SH-SY5Y (cell line): ENCODE measurements around the gene SAMD4B.

Experiments
- GATA2 ChIP-seq: IDR thresholded peaks from 2 replicates; pipeline ENCODE4 v1.6.1; 2011; ENCODE audit warnings: mild to moderate bottlenecking, low read depth, low read length
- GATA3 ChIP-seq: IDR thresholded peaks from 2 replicates; pipeline ENCODE4 v1.6.1; 2011; ENCODE audit warnings: low read depth, mild to moderate bottlenecking, low read length, moderate library complexity

DNA sequence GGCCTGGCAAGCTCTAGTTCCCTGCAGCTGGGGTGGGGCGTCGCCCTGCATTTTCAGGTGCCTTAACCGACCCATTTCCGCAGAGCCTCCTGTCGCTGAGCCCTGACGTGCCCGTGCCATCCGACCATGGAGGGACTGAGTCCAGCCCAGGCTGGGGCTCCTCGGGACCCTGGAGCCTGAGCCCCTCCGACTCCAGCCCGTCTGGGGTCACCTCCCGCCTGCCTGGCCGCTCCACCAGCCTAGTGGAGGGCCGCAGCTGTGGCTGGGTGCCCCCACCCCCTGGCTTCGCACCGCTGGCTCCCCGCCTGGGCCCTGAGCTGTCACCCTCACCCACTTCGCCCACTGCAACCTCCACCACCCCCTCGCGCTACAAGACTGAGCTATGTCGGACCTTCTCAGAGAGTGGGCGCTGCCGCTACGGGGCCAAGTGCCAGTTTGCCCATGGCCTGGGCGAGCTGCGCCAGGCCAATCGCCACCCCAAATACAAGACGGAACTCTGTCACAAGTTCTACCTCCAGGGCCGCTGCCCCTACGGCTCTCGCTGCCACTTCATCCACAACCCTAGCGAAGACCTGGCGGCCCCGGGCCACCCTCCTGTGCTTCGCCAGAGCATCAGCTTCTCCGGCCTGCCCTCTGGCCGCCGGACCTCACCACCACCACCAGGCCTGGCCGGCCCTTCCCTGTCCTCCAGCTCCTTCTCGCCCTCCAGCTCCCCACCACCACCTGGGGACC, 65.6 kb downstream of the SAMD4B start:
- no peak for TF ChIP-seq GATA2
- no peak for TF ChIP-seq GATA3
